NCI-H460 (cell line): ENCODE results near the gene LKAAEAR1. TPM values are rescaled to one million over a fixed set of nuclear protein-coding genes. Genes with fewer than 3 reads are reported as not detected.
A peak's percentile ranks its signal among the peaks of the same experiment; 100 is the strongest.
"Not testable (repeated sequence)": the region's sequence is repeated elsewhere in the genome, so short reads cannot be mapped to it uniquely, and the experiment has no call there.

Source experiments
- DNase-seq: peaks from one replicate; pipeline ENCODE4 v3.0.0-alpha.2; 2016; ENCODE audit warnings: low read depth; ENCODE audit errors: extremely low read depth
- polyA plus RNA-seq: library from polyadenylated mRNA; depleted of rRNA; stranded (reverse); fragments of >200 nt; gene quantifications from 2 replicates; pipeline ENCODE4 v1.2.3, GENCODE V29; 2014; cell fraction: nucleus; rRNA removed
- total RNA-seq: library from RNA; depleted of rRNA; stranded (reverse); fragments of >200 nt; shearing (Covaris generic); gene quantifications from 2 replicates; pipeline ENCODE4 v1.2.3, GENCODE V29; 2014; rRNA removed

LKAAEAR1 gene
- not detected in 2 replicates for total RNA-seq
- polyA plus RNA-seq = 1.4 and 1.5 TPM in 2 replicates

GRCh38 chr20:64083804-64084684 lies at the start of gene LKAAEAR1:
Gene LKAAEAR1 (minus strand): TSS chr20:64084398. CDS start chr20:64084219, 179 bp downstream.
- DNase-seq = no peak

GRCh38 chr20:64131406-64131805 lies 47.2 kb upstream of the LKAAEAR1 start:
- DNase-seq = peak; percentile 42

- no peak for DNase-seq
Measured at GRCh38 chr20:64130876-64131275, 46.7 kb upstream of the LKAAEAR1 start.

- DNase-seq = no peak
Measured at GRCh38 chr20:64130271-64130670, 46.1 kb upstream of the LKAAEAR1 start.

GRCh38 chr20:64129146-64129782 lies 45.1 kb upstream of the LKAAEAR1 start:
- no peak for DNase-seq

GRCh38 chr20:64123517-64123916 lies 39.3 kb upstream of the LKAAEAR1 start:
- DNase-seq = not testable (repeated sequence)

- not testable (repeated sequence) for DNase-seq
Measured at GRCh38 chr20:64122927-64123326, 38.7 kb upstream of the LKAAEAR1 start.

GRCh38 chr20:64121586-64121985 lies 37.4 kb upstream of the LKAAEAR1 start:
- no peak for DNase-seq

- no peak for DNase-seq
Measured at GRCh38 chr20:64119681-64120341, 35.6 kb upstream of the LKAAEAR1 start.

GRCh38 chr20:64119301-64119680 lies 35.1 kb upstream of the LKAAEAR1 start:
- DNase-seq = no peak

- DNase-seq = not testable (repeated sequence)
Measured at GRCh38 chr20:64117432-64117777, 33.2 kb upstream of the LKAAEAR1 start.

GRCh38 chr20:64116541-64117431 lies 32.6 kb upstream of the LKAAEAR1 start:
- no peak for DNase-seq

- no peak for DNase-seq
Measured at GRCh38 chr20:64116016-64116415, 31.8 kb upstream of the LKAAEAR1 start.

GRCh38 chr20:64115171-64115911 lies 31.1 kb upstream of the LKAAEAR1 start:
- no peak for DNase-seq

GRCh38 chr20:64114356-64114971 lies 30.3 kb upstream of the LKAAEAR1 start:
- DNase-seq = no peak

GRCh38 chr20:64113796-64114355 lies 29.7 kb upstream of the LKAAEAR1 start:
- DNase-seq = no peak

- no peak for DNase-seq
Measured at GRCh38 chr20:64113444-64113775, 29.2 kb upstream of the LKAAEAR1 start.

GRCh38 chr20:64112691-64113443 lies 28.7 kb upstream of the LKAAEAR1 start:
- DNase-seq = no peak
